Middle frontal gyrus (tissue), 1 donor: ENCODE measurements around the gene CYB5R3.

Experiments
- DNase-seq: peaks from one replicate; pipeline ENCODE4 v3.0.0-alpha.2; 2015; ENCODE audit warnings: low spot score; ENCODE audit errors: extremely low spot score

CYB5R3 gene

DNA sequence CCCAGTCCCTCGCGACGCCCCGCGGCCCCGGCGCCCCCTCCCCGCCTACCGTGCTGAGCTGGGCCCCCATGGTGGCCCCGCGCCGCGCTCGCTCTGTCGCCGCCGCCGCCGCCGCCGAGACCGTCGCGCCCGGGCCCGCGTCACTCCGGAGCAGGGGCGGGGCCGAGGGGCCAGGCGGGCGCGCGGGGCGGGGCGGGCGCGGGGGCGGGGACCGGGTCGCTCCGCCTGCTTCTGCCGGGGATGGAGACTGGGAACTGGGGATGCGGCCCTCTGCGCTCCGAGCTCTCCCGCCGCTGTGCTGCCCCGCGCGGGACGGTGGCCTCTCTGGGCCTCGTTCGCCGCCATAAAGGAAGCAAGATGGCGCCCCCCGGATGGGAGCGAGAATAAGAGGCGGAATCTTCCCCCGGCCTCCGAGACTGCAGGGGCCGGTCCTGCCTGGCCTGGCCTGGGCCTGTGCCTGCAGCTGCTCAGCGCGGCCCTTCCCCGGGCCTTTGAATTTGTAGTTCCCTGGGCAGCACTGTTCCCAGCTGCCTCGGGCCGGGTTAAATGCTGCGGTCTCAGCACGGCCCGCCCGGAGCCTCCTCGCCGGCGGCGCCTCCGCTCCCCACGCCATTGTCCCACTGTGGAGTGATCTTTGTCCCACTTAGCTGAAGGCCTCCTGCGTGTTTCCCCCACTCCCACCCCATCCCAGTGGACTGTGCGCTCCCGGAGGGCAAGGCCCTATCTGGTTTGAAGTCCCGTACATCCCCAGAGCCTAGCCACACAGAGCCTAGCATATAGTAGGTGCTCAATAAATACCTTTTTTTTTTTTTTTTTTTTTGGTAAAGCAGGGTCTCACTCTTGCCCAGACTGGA, at the start of gene CYB5R3:
Gene CYB5R3 (minus strand): TSS at position 147 of the 854 bp plus-strand sequence. CDS start 77 bp downstream, at position 70.
- peak; percentile 43 for DNase-seq

DNA sequence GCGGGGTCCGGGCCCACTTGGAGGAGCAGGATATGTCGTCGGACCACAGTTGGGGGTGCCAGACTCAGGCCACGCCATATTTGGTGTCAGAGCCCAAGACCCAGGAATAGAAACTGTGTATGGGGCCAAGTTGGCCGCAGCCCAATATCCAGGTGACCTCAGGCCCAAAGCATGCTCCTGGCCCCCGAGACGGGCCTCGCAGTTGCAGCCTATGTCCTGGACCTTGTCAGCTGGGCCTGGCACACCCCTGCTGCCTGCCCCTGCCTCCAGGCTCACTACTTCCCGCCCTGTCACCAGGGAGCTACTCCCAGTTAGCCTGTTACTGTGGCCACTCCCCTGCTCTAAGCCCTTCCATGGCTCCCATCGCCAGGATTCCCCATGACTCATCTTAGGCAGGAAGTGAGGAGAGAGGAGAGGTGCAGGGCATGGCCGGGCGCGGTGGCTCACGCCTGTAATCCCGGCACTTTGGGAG, 48.4 kb upstream of the CYB5R3 start:
- no peak for DNase-seq

DNA sequence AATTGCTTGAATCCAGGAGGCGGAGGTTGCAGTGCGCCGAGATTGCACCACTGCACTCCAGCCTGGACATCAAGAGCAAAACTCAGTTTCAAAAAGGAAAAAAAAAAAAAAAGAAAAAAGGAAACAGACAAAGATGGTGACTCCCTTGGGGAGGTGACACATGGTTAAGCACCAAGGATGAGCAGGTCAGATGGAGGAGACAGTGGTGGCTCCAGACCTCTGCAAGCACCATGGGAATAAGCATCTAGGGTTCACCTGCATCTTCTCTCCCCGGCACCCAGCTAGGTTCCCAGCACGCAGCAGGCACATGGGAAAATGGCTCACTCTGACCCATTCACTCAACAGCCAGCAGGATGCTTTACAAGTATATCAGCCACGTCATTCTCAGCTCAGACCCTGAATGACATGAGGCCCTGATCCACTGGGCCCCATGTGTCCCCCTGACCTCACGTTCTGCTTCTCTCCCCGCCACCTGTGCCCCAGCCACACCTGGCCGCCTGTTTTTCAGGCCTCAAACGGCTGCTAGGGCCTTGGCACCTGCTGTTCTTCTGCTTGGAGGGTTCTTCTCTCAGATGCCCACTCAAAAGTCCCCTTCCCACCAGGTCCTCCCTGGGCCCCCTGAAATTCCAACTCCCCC, 47.3 kb upstream of the CYB5R3 start:
- DNase-seq = no peak

DNA sequence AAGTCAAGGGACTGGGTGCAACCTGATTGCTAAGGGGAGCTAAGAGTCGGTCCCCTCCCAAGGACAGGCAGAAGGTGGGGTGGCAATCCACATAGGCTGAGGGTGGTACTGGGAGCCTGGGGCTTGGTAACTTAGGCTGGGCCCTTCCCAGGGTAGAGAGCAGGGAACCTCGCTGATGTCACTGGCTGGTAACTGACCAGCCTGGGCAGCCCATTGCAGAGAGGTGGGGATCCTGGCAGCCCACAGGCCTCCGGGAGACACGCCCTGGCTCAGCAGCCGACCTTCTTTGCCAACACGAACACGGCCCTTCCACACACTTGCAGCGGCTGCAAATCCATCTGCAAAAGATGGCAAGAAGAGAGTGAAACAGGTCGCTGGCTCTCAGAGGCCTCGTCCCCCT, 46.1 kb upstream of the CYB5R3 start:
- DNase-seq = no peak

DNA sequence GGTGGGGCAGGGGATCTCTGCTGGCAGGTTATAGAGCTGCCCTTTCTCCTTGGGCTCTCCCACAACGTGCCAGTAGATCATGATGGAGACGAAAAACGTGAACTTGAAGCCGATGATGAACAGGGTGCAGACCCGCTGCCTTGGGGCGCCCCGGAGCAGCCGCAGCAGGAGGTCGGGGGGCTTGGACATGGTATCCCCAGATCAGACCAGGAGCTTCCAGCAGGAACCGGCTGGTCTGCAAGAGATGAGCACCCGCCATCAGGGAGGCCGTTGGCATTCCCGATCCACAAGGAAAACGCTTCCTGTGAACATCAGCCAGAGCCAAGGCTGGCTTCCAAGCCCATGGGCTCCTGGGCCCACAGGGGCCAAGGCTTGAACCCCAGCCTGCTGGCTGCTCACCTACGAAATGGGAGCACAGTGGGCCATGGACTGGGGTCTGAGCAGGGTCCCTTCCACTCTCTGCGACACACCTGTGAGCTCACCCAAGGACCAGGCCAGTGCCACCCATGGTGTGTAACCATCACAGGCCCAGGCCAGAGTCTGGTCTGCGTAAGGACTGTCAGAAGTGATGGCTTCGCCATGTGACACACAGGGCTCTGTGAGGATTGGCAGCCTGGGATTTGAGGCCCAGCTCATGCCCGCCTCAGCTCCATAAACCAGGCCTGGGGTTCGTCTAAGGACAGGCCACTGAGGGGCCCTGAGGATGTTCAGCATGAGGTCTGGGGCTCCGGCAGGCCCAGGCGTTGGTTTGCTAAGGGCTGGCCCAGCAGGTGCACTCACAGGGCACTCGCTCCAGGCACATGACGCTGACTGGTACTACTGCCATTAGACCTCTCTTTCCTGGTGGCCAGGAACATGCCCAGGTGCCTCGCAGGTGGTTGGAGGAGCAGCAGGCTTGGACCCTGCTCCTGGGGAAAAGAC, 44.8 kb upstream of the CYB5R3 start:
- DNase-seq = no peak

DNA sequence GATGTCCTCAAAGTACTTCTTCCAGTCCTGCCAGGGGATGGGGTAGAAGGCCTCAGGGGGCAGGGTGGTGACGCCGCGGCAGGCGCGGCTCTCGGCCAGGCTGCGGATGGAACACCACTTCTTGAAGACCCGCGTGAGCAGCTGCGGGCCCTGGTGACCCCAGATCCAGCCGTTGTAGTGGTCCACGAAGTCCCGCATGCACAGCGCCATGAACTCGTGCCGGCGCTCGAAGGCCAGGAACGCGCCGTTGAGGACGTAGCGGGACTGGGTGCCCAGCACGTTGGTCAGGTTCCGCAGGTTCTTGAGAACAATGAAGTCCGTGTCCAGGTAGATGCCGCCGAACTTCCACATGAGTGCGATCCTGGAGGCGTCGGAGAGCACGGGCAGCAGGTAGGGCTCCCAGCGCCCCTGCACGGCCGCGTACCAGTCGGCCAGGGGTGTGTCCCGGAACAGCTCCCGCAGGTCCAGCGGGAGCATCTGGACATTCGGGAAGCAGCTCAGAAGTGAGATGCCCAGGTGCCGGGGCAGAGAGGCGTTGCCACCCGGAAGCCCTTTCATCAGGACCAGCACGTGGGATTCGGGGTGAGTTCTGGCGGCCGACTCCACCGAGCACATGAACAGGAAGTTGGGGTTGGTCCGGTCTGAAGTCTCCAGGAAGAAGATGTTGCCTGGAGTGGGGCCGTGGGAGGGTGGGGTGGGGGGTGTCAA, 44.0 kb upstream of the CYB5R3 start:
- DNase-seq = no peak

DNA sequence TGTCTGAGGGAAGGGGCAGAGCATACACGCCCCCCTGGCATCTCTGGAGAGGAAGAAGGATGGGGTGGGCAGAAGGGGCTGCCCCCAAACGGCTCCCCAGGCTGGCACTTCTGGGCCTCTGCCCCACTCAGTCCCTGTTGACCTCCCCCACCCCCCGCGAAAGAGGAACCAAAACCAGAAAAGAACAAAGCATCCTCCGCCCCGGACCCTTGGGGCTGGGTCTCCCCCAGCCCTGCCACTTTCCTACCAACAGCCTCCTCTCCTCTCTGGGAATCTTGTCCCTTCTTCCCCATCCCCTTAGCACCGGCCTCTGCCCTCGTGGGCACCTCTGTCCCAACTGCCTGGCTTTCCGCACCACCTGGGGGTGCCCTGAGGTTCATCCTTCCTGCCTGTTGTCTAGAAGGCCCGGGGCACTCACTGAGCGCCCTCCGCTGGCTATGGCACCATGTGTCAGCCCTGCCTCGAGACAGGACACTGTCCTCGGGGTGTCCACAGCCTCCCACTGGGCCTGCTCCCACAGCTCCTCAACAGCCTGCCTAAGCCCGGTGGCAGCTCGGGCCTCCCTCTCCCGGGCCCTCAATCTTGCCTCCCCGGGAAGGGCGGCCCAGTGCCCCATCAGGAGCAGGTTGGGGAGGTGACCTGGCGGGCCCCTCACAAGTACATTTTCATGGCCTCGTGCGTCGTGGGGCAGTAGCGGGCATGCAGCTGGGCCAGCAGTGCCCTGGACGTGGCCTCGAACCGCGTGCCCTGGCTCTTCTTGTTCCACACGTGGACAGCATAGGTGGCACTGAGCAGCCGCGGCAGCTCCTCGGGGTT, 43.3 kb upstream of the CYB5R3 start:
- DNase-seq = no peak

DNA sequence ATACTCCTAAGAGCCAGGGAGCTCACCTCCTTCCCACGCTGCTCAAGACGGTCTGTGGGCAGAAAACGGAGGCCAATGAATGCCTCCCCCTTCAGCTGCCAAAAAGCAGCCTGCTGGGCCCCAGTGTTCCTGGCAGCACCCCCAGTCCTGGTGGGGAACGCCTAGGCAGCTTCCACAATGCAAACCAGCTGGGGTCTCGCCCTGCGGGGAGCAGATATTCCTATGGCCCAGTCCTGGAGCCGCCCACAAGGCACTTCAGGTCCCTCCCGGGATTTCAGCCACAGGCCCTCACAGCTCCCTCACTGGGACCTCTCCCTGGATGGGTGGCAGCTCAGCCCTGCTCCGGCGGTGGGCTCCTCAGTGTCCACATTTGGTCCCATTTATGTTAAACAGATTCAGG, 42.2 kb upstream of the CYB5R3 start:
- no peak for DNase-seq

DNA sequence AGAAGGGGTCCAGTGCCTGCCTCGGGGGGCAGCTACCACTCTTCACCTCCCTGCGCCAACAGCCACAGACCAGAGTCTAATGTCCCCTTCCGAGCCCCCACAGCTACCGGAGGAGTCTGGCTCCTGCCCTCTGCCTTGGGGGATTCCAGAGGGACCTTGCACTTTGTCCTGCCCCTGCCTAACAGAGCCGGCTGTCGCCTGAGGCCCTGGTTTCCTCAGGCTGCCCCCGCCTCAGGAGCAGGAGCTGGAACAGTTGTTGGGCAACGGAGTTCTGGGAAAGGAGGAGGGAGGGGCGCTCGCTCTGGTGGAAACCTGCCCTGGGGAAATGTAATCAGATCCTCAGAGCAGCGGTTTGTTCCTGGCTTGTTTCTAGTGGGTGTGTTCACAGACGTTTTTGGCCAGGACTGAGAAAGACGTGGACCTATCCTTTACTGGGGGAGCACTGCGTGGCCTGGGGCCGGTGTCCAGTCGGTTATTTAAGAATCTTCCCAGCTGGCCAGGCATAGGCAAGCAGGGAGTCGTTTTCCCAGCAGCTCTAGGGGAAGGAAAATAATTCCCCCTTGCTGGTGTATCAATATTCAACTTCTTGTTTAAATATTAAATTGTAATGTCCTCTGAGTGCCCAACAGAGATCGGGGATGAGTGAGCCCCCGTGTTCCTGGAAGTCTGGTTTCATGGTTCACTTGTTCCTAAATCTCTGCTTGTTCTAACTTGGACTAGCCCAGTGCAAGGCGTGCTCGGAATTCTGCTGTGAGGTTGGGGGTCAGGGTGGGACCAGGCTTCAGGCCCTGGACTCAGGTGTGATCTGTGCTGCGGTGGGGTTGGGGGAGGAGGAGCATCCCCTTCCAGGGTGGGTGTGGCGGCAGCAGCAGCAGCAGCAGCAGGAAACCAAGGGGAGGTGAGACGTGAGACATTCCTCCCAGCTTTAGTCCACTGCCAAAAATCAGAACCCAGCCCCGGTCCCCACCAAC, 39.3 kb upstream of the CYB5R3 start:
- no peak for DNase-seq

DNA sequence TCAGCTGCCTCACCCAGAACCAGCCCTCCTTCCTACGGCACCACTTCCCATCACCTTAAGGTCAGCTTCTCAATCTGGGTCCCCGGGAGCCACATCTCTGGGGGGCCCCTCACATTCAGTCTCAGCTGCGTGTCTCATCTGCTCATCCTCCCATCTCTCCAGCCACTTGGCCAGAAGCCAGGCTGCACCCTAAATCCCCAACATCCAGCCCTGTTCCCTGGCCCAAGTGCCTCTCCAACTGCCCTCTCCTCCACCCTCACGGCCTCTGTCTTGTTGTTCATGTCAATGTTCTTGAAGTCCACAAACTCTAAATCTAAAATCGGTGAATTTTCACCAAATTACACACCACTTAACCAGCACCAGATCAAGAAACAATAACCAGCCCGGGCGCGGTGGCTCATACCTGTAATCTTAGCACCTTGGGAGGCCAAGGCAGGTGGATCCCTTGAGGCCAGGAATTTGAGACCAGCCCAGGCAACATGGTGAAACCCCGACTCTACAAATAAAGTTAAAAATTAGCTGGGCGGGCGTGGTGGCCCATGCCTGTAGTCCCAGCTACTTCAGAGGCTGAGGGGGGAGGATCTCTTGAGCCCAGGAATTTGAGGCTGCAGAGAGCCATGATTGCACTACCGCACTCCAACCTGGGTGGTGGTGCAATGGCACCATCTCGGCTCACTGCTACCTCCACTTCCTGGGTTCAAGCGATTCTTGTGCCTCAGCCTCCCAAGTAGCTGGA, 37.7 kb upstream of the CYB5R3 start:
- no peak for DNase-seq

DNA sequence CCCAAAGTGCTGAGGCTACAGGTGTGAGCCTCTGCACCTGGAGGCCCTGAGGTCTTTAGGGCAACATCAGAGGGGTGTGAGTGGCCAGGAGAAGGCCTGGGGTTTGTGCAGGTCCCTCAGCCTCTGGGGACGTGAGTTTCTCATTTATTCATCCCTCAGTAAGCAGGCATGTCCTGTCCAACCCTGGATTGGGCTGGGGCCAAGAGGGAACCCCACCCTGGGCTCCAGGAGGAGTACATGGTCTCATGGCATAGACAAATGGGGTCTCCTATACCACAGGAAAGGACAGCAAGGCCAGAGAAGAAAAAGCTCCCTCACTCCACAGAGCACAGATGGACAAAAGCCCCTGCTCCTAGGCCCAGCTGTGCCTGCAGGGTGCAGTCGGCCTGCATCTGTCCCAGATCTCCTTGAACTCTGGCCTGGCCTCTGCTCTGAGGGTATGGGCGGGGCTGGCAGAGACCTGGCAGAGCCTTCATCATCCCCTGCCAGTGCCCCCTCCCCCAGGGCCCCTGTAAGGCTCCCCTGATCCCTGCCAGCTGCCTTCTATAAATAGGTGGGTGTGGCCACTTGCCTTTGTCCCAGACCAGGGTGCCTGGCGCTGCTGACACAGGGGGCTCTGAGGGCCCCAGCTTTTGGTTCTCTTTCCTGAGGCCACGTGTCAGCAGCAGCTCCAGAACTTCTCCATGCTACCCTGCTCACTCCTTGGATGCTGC, 36.9 kb upstream of the CYB5R3 start:
- no peak for DNase-seq

DNA sequence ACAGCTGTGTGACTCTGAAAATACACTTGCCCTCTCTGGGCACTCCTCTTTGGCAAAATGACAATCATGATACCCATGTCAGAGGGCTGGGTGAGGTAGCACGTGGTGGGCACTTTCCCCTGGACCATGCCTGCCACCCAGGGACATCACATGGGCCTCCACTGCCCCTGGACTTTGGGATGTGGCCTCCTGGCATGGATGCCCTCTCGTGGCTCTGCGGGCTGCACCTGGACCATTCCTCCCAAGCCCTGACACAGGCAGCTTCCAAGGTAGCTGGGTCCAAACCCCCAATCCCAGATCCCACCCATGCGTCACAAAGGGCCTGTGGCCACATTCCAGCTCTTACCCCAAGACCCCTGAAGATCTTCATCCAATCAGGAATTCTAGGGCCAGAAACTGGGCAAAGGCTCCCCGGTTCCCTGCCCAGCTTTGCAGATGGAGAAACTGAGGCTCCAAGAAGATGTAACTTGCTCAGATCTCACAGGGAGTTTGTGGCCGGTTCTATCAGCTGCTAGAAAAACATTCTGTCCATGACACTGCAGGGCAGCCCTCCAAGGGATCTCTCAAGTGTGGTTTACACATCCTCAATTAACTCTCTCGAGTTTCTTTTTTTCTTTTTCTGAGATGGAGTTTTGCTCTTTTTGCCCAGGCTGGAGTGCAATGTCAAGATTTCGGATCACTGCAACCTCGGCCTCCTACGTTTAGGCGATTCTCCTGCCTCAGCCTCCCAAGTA, 35.4 kb upstream of the CYB5R3 start:
- DNase-seq = no peak

DNA sequence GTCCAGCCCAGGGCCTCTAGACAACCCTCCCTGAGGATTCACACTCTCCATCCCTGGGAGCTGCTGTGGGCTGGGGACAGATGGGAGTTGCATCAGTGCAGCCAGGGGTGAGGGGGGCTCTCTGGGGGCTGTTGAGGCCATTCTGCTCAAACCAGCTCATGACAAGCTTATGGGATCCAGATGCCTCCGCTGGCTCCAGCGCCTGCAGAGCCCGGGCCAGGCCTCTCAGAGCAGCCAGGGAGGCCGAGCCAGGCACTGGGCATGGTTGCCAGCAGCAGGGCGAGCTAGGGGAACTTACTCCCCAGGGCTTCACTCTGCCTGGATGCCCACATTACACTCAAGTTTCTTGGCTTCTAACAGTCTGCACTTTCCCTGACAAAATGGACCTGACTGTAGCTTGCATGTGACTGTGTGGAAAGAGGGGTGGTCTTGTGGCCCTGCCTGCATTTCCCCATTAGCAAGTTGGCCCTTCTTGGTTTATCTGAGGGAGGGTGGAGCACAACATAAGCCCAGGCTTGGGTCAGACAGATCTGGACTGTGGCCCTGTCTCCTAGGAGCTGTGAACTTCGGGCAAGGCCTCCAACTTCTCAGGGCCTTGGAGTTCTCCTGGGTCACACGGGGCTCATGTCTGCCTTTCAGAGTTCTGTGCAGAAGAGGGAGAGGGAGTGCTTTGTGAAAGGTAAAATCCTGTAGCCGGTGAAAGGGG, 34.5 kb upstream of the CYB5R3 start:
- DNase-seq = no peak

DNA sequence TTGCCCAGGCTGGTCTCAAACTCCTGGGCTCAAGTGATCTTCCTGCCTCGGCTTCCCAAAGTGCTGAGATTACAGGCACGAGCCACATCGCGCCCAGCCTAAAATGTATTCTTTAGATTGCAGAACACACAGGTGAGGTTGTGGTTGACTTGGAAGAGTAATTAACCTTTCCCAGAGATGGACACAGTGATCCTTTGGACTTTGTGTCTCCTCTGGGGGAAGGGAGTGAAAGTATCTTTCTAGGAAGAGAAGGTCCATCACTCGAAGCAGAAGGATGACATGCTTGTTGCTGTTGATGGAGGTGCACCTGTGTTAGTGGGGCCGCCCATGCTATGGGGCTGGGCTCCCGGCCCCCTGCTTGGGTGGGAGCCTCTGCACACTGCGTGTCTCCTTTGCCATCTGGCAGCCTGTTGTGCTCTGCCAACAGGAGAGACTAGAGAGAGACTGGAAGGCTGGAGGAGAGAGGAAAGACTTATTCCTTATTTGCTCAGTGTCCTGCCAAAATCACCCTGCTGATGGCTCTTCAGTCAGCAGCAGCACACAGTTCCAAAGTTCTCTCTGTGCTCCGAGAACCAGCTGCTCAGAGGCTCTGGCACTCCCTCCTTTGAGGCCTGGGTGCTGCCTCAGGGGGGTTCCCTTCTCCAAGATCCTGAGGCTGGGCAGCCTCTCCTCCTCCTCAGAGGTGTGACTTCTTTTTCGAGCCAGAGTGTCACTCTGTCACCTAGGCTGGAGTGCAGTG, 33.1 kb upstream of the CYB5R3 start:
- DNase-seq = no peak

DNA sequence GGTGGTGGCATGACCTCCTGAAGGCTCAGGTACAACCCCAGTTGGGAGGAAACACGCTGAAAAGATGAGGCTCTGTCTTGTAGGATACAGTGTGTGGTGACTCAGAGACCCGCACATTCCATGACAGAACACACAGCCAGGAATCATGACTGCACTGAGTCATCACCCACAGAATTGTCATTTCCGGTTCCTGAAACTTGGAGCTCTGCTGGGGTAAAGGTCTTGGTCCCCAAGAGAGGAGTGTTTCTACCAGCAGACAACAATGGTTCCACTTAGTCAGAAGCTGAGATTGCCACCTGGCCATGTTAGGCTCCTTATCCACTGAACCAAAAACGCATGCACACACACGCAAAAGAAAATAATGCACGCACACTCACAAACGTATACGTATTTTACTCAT, 31.5 kb upstream of the CYB5R3 start:
- no peak for DNase-seq

DNA sequence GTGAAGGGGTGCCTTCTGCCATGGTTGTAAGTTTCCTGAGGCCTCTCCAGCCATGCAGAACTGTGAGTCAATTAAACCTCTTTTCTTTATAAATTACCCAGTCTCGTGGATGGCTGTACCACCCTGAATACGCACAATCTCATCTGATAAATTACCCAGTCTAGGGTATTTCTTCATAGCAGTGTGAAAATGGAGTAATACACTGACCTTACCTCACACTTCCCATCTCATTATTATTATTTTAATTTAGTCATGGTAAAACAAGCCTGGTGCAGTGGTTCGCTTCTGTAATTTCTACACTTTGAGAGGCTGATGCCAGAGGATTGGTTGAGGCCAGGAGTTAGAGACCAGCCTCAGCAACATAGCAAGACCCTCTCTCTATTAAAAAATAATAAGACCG, 30.5 kb upstream of the CYB5R3 start:
- no peak for DNase-seq
